RCC 7860 (cell line): ENCODE measurements around the gene DPP6.
"Not testable (repeated sequence)": the region's sequence is repeated elsewhere in the genome, so short reads cannot be mapped to it uniquely, and the experiment has no call there.

Experiments used
- DNase-seq: peaks from one replicate; pipeline ENCODE4 v3.0.0-alpha.2; 2015; ENCODE audit warnings: low spot score
- FAIRE-seq: peaks from 2 replicates; lab custom pipeline; 2012; peaks lifted over from hg19 to GRCh38; lab: Jason Lieb, UNC

Gene DPP6

GRCh38 chr7:154145922-154146706, 93.9 kb downstream of the DPP6 start:
- not testable (repeated sequence) for FAIRE-seq

GRCh38 chr7:154146707-154147038, 94.5 kb downstream of the DPP6 start:
- not testable (repeated sequence) for DNase-seq, FAIRE-seq

More at GRCh38 chr7:154145922-154146706, 93.9 kb downstream of the DPP6 start:
- DNase-seq: not testable (repeated sequence)

- not testable (repeated sequence) for FAIRE-seq, DNase-seq
Measured at GRCh38 chr7:154148791-154149516, 96.8 kb downstream of the DPP6 start.

- DNase-seq, FAIRE-seq: not testable (repeated sequence)
Measured at GRCh38 chr7:154150656-154151055, 98.5 kb downstream of the DPP6 start.

- not testable (repeated sequence) for FAIRE-seq, DNase-seq
Measured at GRCh38 chr7:154151306-154151705, 99.1 kb downstream of the DPP6 start.

GRCh38 chr7:154155928-154156327, 103.7 kb downstream of the DPP6 start:
- not testable (repeated sequence) for DNase-seq, FAIRE-seq

GRCh38 chr7:154162921-154163320, 110.7 kb downstream of the DPP6 start:
- not testable (repeated sequence) for DNase-seq, FAIRE-seq

- DNase-seq, FAIRE-seq: not testable (repeated sequence)
Measured at GRCh38 chr7:154163642-154164041, 111.4 kb downstream of the DPP6 start.

GRCh38 chr7:154167051-154167450, 114.9 kb downstream of the DPP6 start:
- DNase-seq (no peak), FAIRE-seq (no peak)

GRCh38 chr7:154167807-154168206, 115.6 kb downstream of the DPP6 start:
- DNase-seq: no peak
- no peak for FAIRE-seq

- FAIRE-seq (no peak), DNase-seq (no peak)
Measured at GRCh38 chr7:154171422-154171821, 119.2 kb downstream of the DPP6 start.

- no peak for DNase-seq
- no peak for FAIRE-seq
Measured at GRCh38 chr7:154172236-154172635, 120.0 kb downstream of the DPP6 start.

GRCh38 chr7:154177584-154177983, 125.4 kb downstream of the DPP6 start:
- FAIRE-seq (no peak), DNase-seq (no peak)

- FAIRE-seq: no peak
- DNase-seq: peak; percentile 41
Measured at GRCh38 chr7:154178895-154179294, 126.7 kb downstream of the DPP6 start.

GRCh38 chr7:154183482-154183881, 131.3 kb downstream of the DPP6 start:
- no peak for FAIRE-seq
- DNase-seq: no peak

- FAIRE-seq (no peak), DNase-seq (no peak)
Measured at GRCh38 chr7:154183946-154184345, 131.7 kb downstream of the DPP6 start.

- no peak for DNase-seq
- FAIRE-seq: no peak
Measured at GRCh38 chr7:154186811-154187210, 134.6 kb downstream of the DPP6 start.

GRCh38 chr7:154188330-154188729, 136.1 kb downstream of the DPP6 start:
- no peak for DNase-seq
- no peak for FAIRE-seq

GRCh38 chr7:154195266-154195665, 143.1 kb downstream of the DPP6 start:
- no peak for DNase-seq
- FAIRE-seq: no peak

- DNase-seq (no peak), FAIRE-seq (no peak)
Measured at GRCh38 chr7:154198481-154198880, 146.3 kb downstream of the DPP6 start.

- no peak for DNase-seq
- FAIRE-seq: no peak
Measured at GRCh38 chr7:154200241-154200640, 148.0 kb downstream of the DPP6 start.

GRCh38 chr7:154202002-154202401, 149.8 kb downstream of the DPP6 start:
- FAIRE-seq (no peak), DNase-seq (no peak)
